Activated CD4-positive, alpha-beta memory T cell treated with anti-CD3 and anti-CD28 coated beads, Interleukin-2, amount 10 ng/mL, durations not matched to agents 7 days and 5 days (primary cell): ENCODE results near the gene HOTAIR. TPM values are rescaled to one million over a fixed set of nuclear protein-coding genes. Genes with fewer than 3 reads are reported as not detected.
A peak's percentile ranks its signal among the peaks of the same experiment; 100 is the strongest.

ENCODE experiments used
- CTCF ChIA-PET: fragments of 350-600 bp; sonication (Branson Sonifier 250); formaldehyde crosslinking; loops from one replicate; lab custom pipeline; 2021; ENCODE audit warnings: antibody characterized with exemption, inconsistent platforms; lab: Charles Lee
- POLR2A ChIA-PET: fragments of 350-600 bp; sonication (Branson Sonifier 250); formaldehyde crosslinking; loops from one replicate; lab custom pipeline; 2021; ENCODE audit warnings: antibody characterized with exemption; lab: Charles Lee
- DNase-seq: peaks from one replicate; pipeline ENCODE4 v3.0.0-alpha.2; 2020
- H3K27ac Mint-ChIP-seq: one replicate; pipeline ENCODE4 v1.8.0; 2021; ENCODE audit warnings: mild to moderate bottlenecking, mixed read lengths
- H3K27me3 Mint-ChIP-seq: one replicate; pipeline ENCODE4 v1.8.0; 2021; ENCODE audit warnings: mixed read lengths
- H3K36me3 Mint-ChIP-seq: one replicate; pipeline ENCODE4 v1.8.0; 2021; ENCODE audit warnings: low read depth, mixed read lengths
- H3K4me1 Mint-ChIP-seq: one replicate; pipeline ENCODE4 v1.8.0; 2021; ENCODE audit warnings: mixed read lengths
- H3K4me3 Mint-ChIP-seq: one replicate; pipeline ENCODE4 v1.8.0; 2021; ENCODE audit warnings: mild to moderate bottlenecking, mixed read lengths
- H3K9me3 Mint-ChIP-seq: one replicate; pipeline ENCODE4 v1.8.0; 2021; ENCODE audit warnings: mixed read lengths
- total RNA-seq, 2 experiments: library from RNA; stranded (reverse); gene quantifications; one replicate each; pipeline ENCODE4 v1.2.3, GENCODE V29; 2021

The HOTAIR gene
- total RNA-seq, 2 experiments from 2014 or later = not detected

- Mint-ChIP-seq H3K36me3 (peaks cover 4% of the 10 kb centered on the region), H3K4me1 (peaks cover 35% of the 10 kb centered on the region), H3K27me3 (peaks cover 93% of the 10 kb centered on the region), H3K27ac (no peak overlapping the region), H3K4me3 (no peak overlapping the region), H3K9me3 (no peaks in the 10 kb centered on the region)
- DNase-seq = no peak
- ChIA-PET CTCF (interaction anchor here (0.6 to 4.3 kb wide), 11 partner anchors 16 to 241 kb away, joined by 3 to 25 read pairs (median 4); partner anchors contain the start of gene HOXC5), POLR2A (interaction anchor here (0.9 to 1.8 kb wide), 2 partner anchors 10 to 13 kb away, joined by 3 to 5 read pairs; partner anchors contain the start of gene HOXC9)
Measured at GRCh38 chr12:53987787-53988230, 13.1 kb upstream of the HOTAIR start.

- Mint-ChIP-seq H3K36me3 (peaks cover 4% of the 10 kb centered on the region), H3K27ac (no peak overlapping the region), H3K27me3 (peaks cover 93% of the 10 kb centered on the region), H3K9me3 (no peaks in the 10 kb centered on the region), H3K4me3 (no peak overlapping the region), H3K4me1 (peaks cover 35% of the 10 kb centered on the region)
- ChIA-PET CTCF (interaction anchor here (1.5 to 4.3 kb wide), 4 partner anchors 19 to 227 kb away, joined by 4 to 25 read pairs (median 10); no protein-coding TSS in a partner anchor), POLR2A (interaction anchor here (1.1 to 1.8 kb wide), 2 partner anchors 14 to 28 kb away, joined by 4 to 5 read pairs; partner anchors contain the start of gene HOXC9)
- DNase-seq = no peak
Measured at GRCh38 chr12:53986686-53987483, 12.1 kb upstream of the HOTAIR start.

DNA sequence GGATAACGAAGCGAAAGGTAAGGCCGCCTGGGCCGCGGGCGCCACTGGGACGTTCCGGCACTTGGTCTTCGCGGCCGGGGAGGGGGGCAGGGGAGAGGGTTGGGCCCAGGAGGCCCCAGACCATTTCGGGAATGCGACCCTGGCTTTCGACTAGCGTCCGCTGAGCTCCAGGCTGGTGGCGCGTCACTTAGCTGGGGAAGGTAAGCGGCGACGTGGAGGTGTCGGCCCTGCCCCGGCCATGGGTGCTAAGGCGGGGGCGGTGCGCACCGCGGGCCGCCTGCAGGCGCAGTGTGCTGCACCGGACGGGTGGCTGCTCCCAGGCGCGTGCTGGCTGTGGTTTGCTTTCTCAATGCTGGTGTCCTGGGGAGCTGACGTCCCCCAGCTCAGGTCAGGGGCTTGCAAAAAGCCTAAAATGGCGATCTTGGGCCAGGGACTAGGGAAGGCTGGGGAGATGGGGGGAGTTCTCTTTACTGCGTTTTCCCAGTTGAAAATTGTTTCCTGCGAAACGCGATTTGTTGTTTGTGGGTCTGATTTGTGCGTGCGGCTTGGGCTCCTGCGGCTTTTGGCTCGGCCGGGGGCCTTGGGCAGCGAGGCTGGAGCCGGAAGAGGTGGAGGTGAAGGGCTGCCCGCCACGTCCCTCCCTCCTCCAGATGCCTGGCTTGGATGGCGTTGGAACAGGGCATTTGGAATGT, 11.4 kb upstream of the HOTAIR start:
- Mint-ChIP-seq H3K27me3 (peaks cover 94% of the 10 kb centered on the region), H3K9me3 (no peaks in the 10 kb centered on the region), H3K4me3 (no peak overlapping the region), H3K36me3 (peaks cover 4% of the 10 kb centered on the region), H3K27ac (no peak overlapping the region), H3K4me1 (peaks cover 35% of the 10 kb centered on the region)
- CTCF ChIA-PET = interaction anchor here (1.2 to 4.3 kb wide), 7 partner anchors 14 to 215 kb away, joined by 5 to 25 read pairs (median 7); partner anchors contain the start of genes HOXC8 and HOXC9
- DNase-seq = no peak
- POLR2A ChIA-PET = interaction anchor here (1.1 to 1.8 kb wide), 2 partner anchors 14 to 27 kb away, joined by 4 to 5 read pairs; partner anchors contain the start of gene HOXC9

DNA sequence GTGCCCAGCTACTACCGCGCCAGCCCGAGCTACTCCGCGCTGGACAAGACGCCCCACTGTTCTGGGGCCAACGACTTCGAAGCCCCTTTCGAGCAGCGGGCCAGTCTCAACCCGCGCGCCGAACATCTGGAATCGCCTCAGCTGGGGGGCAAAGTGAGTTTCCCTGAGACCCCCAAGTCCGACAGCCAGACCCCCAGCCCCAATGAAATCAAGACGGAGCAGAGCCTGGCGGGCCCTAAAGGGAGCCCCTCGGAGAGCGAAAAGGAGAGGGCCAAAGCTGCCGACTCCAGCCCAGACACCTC, 10.9 kb upstream of the HOTAIR start:
- Mint-ChIP-seq H3K27ac (no peak overlapping the region), H3K36me3 (peaks cover 4% of the 10 kb centered on the region), H3K27me3 (peaks cover 94% of the 10 kb centered on the region), H3K9me3 (no peaks in the 10 kb centered on the region), H3K4me1 (peaks cover 35% of the 10 kb centered on the region), H3K4me3 (peak overlapping the region; percentile 15)
- DNase-seq = no peak
- ChIA-PET POLR2A (interaction anchor here (0.5 kb wide), 1 partner anchor 68 kb away, joined by 3 read pairs; no protein-coding TSS in a partner anchor), CTCF (interaction anchor here (0.7 to 4.3 kb wide), 8 partner anchors 15 to 215 kb away, joined by 3 to 25 read pairs (median 6); partner anchors contain the start of genes HOXC8 and HOXC9)

DNA sequence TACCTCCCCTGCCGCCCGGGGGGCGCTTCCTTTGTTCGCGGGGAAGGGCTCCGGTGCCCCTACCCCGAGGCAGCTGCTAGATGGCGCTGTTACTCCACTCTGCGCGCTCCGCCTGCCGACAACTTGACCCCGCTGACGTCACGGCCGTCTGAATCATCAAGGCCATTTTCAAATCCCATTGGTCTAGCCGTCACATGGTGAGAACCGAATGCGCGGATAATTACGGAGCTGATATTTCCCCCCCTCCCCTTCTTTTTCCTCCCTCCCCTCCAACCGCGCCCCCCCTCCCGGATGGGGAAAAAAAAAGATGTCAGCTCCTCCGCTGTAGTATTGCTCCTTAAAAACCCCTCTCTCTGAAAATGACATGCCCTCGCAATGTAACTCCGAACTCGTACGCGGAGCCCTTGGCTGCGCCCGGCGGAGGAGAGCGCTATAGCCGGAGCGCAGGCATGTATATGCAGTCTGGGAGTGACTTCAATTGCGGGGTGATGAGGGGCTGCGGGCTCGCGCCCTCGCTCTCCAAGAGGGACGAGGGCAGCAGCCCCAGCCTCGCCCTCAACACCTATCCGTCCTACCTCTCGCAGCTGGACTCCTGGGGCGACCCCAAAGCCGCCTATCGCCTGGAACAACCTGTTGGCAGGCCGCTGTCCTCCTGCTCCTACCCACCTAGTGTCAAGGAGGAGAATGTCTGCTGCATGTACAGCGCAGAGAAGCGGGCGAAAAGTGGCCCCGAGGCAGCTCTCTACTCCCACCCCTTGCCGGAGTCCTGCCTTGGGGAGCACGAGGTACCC, 10.3 kb upstream of the HOTAIR start, which contains the start of gene HOXC10:
Gene HOXC10, plus strand, starts transcription at position 246 of the 791 bp plus-strand sequence. Its CDS starts 114 bp downstream, at position 360.
- Mint-ChIP-seq H3K27me3 (peaks cover 94% of the 10 kb centered on the region), H3K4me3 (peak within 1 kb of the TSS; percentile 48), H3K4me1 (peaks cover 31% of the 10 kb centered on the region), H3K36me3 (peaks cover 4% of the 10 kb centered on the region), H3K9me3 (no peaks in the 10 kb centered on the region), H3K27ac (peak within 1 kb of the TSS; percentile 47)
- ChIA-PET POLR2A (interaction anchor here (0.5 to 0.9 kb wide), 3 partner anchors 11 to 67 kb away, joined by 3 read pairs; no protein-coding TSS in a partner anchor), CTCF (interaction anchor here (0.6 to 4.3 kb wide), 14 partner anchors 14 to 231 kb away, joined by 3 to 25 read pairs (median 4); partner anchors contain the start of genes HOXC8 and HOXC9)
- peak; percentile 88 for DNase-seq

GRCh38 chr12:53983950-53984572, 9.3 kb upstream of the HOTAIR start:
- H3K27ac Mint-ChIP-seq = no peak overlapping the region
- H3K9me3 Mint-ChIP-seq = no peaks in the 10 kb centered on the region
- H3K4me1 Mint-ChIP-seq = peaks cover 21% of the 10 kb centered on the region
- peaks cover 4% of the 10 kb centered on the region for H3K36me3 Mint-ChIP-seq
- H3K27me3 Mint-ChIP-seq = peaks cover 94% of the 10 kb centered on the region
- POLR2A ChIA-PET = interaction anchor here (0.9 kb wide), 1 partner anchor 25 kb away, joined by 3 read pairs; no protein-coding TSS in a partner anchor
- CTCF ChIA-PET = interaction anchor here (1.2 to 4.3 kb wide), 5 partner anchors 15 to 224 kb away, joined by 3 to 25 read pairs (median 7); partner anchors contain the start of genes HOXC8 and HOXC9
- DNase-seq = no peak
- no peak overlapping the region for H3K4me3 Mint-ChIP-seq

- no peak for DNase-seq
- H3K9me3 Mint-ChIP-seq = no peaks in the 10 kb centered on the region
- CTCF ChIA-PET = interaction anchor here (2.3 kb wide), 1 partner anchor 17 kb away, joined by 7 read pairs; the partner anchor contains the start of gene HOXC9
- peaks cover 94% of the 10 kb centered on the region for H3K27me3 Mint-ChIP-seq
- no peak overlapping the region for H3K4me3 Mint-ChIP-seq
- H3K4me1 Mint-ChIP-seq = peaks cover 19% of the 10 kb centered on the region
- H3K27ac Mint-ChIP-seq = peak overlapping the region; percentile 3
- POLR2A ChIA-PET = no interaction called here
- H3K36me3 Mint-ChIP-seq = peaks cover 4% of the 10 kb centered on the region
Measured at GRCh38 chr12:53983568-53983949, 8.8 kb upstream of the HOTAIR start.

GRCh38 chr12:53982648-53983567, 8.2 kb upstream of the HOTAIR start:
- ChIA-PET POLR2A (interaction anchor here (1.5 kb wide), 1 partner anchor 29 kb away, joined by 3 read pairs; the partner anchor contains the start of gene HOXC12), CTCF (no interaction called here)
- Mint-ChIP-seq H3K4me1 (peaks cover 17% of the 10 kb centered on the region), H3K27me3 (peaks cover 94% of the 10 kb centered on the region), H3K9me3 (no peaks in the 10 kb centered on the region), H3K4me3 (no peak overlapping the region), H3K36me3 (peaks cover 4% of the 10 kb centered on the region), H3K27ac (peak overlapping the region; percentile 3)
- DNase-seq = no peak

DNA sequence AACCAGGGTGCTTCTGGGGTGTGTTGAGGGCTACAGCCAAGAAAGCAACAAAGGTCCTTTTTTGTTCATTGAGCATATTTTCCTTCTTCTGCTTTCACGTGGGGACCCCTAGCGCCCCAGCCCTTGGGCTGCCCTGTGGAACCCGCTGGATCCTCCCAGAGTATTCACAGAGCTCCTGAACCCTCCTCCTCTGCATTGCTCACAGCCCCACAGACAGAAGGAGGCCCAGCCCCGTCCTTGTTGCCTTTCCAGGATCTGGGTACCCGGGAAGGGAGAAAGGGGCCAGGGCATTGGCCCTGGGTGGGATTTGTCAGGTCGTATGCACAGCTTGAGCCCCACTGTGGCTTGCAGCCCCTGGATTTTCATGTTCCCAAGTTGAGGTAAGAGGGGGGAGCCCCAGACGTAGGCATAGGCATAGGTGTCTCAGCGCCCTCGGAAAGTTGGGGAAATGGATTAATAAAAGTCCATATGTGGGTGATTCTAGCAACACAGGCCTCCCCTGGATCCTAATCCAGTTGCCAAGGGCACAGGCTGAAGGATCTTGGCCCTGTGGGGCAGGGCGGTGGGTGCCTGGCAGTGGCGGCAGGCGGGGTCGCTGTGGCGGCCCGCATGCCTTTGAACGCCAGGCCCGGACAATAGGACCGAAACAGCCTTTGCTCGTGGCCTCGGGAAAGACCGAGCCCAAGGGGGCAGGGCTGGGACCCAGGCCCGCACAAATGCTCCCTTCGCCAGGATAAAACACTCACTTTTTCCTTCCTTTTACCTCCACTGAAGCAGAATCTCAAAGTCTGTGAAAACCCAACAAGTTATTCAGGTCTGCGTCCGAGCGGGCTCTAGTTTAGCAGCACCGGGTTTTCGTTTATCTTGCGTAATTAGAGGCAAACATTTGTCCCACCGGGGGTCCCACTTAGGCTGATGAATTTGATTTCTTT, 7.1 kb upstream of the HOTAIR start:
- Mint-ChIP-seq H3K36me3 (peaks cover 4% of the 10 kb centered on the region), H3K9me3 (no peaks in the 10 kb centered on the region), H3K27ac (no peak overlapping the region), H3K27me3 (peaks cover 94% of the 10 kb centered on the region), H3K4me1 (peaks cover 17% of the 10 kb centered on the region), H3K4me3 (no peak overlapping the region)
- no peak for DNase-seq
- ChIA-PET CTCF (interaction anchor here (1.5 kb wide), 1 partner anchor 220 kb away, joined by 3 read pairs; no protein-coding TSS in a partner anchor), POLR2A (interaction anchor here (1.3 to 1.5 kb wide), 2 partner anchors 28 to 43 kb away, joined by 3 read pairs; partner anchors contain the start of gene HOXC12)
